GM21737 (cell line): Measurements from ENCODE around the gene HOXD4.

Experiments used
- ATAC-seq: cut with Tn5 transposase; IDR thresholded peaks from one replicate; pipeline ENCODE4 v1.9.1; 2021; ENCODE audit warnings: mild to moderate bottlenecking, moderate library complexity; ENCODE audit not compliant: unreplicated experiment

HOXD4 gene

GRCh38 chr2:176114120-176114929, 37.0 kb upstream of the HOXD4 start:
- no peak for ATAC-seq

GRCh38 chr2:176114930-176115625, 36.3 kb upstream of the HOXD4 start:
- no peak for ATAC-seq

GRCh38 chr2:176115883-176116813, 35.2 kb upstream of the HOXD4 start, which contains the start of gene HOXD10:
Gene HOXD10 (plus strand): TSS chr2:176116778. CDS start chr2:176116834, 56 bp downstream.
- no peak for ATAC-seq

- no peak for ATAC-seq
Observed at GRCh38 chr2:176117162-176117822, 34.1 kb upstream of the HOXD4 start.

GRCh38 chr2:176117823-176118371, 33.5 kb upstream of the HOXD4 start:
- no peak for ATAC-seq

- ATAC-seq: no peak
Observed at GRCh38 chr2:176118601-176119339, 32.6 kb upstream of the HOXD4 start.

GRCh38 chr2:176120364-176121189, 30.8 kb upstream of the HOXD4 start:
- no peak for ATAC-seq

GRCh38 chr2:176121190-176122051, 29.9 kb upstream of the HOXD4 start:
- ATAC-seq: no peak

- no peak for ATAC-seq
Observed at GRCh38 chr2:176122052-176122682, 29.2 kb upstream of the HOXD4 start.

- ATAC-seq: no peak
Observed at GRCh38 chr2:176122683-176123410, 28.5 kb upstream of the HOXD4 start, which contains the start of gene HOXD9. Gene HOXD9 (plus strand): TSS chr2:176122719. CDS start chr2:176122769, 50 bp downstream.

GRCh38 chr2:176123411-176124109, 27.8 kb upstream of the HOXD4 start:
- ATAC-seq: no peak

GRCh38 chr2:176124110-176124946, 27.0 kb upstream of the HOXD4 start:
- no peak for ATAC-seq

- ATAC-seq: no peak
Observed at GRCh38 chr2:176124947-176125771, 26.2 kb upstream of the HOXD4 start.

GRCh38 chr2:176125772-176126054, 25.6 kb upstream of the HOXD4 start:
- no peak for ATAC-seq
